GM15510 (cell line): Measurements from ENCODE around the gene TSR3.
A peak's percentile ranks its signal among the peaks of the same experiment; 100 is the strongest.

Experiments used
- POLR2A ChIP-seq: IDR thresholded peaks from 3 replicates; pipeline ENCODE4 v1.6.1; 2011; ENCODE audit warnings: borderline replicate concordance; ENCODE audit not compliant: insufficient read length; ENCODE audit errors: extremely low read depth

TSR3 gene

DNA sequence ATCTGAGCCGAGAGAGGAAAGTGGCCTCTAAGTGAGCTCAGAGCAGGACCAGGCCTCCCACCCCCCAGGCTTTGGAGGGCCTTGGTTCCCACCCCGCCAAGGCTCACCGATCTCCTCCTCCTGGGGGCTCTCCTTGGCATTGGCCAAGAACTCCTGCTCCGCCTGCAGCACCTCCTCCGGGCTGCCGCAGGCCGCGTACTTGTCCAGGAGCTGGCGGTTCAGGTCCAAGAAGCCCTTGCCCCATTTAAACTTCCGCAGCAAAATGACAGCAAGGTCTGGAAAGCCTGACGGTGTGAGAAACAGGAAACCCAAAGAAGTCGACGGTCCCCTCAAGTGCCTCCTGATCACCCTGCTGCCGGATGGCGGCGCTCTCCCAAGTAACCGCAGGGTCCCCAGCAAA is 1.7 kb downstream of the TSR3 start:
- TF ChIP-seq POLR2A: no peak

DNA sequence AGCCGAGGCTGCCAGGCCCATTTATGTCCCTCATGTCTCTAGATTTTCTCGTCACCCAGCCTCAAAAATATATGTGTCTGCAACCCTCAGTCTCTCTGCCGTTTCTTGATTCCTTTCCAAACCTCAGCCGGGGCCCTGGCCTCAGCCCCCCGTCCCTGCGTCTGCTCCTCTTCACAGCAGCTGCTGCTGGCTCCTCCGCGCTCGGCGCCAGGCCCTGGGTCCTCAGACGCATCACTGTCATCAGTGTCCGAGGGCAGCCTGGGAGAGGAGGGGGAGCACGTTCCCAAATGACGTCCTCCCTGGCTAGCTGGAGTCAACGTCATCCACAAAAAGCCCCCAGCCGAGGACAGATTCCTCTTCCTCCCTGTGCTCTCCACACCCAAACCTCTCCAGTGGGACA is 2.3 kb downstream of the TSR3 start:
- TF ChIP-seq POLR2A: no peak

GRCh38 chr16:1348926-1349325 is 2.8 kb downstream of the TSR3 start:
- TF ChIP-seq POLR2A: no peak

DNA sequence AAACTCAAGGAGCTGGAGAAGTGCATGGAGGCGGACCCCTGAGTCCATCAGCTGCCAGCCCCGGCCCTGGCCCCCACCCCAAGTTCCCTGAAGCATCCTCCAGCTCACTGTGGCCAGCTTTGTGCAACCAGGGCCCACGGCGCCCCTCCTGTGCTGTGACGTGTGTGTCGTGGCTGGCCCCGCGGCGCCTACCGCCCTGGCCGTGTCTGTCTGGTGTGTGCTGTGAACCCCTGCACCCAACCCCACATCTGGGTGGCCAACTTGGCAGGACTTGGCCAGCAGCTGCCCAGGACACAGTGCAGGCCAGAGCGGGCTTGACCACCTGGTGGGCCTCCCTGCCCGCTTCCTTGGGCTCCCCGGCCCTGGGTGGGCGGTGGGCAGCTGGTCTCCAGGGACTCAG is 3.2 kb downstream of the TSR3 start:
- TF ChIP-seq POLR2A: no peak

DNA sequence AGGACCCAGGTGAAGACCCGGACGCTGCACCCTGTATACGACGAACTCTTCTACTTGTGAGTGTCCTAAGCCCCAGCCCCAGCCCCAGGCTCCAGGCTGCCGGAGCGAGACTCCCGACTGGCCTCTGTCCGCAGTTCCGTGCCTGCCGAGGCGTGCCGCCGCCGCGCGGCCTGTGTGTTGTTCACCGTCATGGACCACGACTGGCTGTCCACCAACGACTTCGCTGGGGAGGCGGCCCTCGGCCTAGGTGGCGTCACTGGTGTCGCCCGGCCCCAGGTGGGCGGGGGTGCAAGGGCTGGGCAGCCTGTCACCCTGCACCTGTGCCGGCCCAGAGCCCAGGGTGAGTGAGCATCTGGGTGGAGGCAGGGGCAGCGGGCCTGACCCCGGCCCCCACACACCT is 3.7 kb downstream of the TSR3 start:
- no peak for TF ChIP-seq POLR2A

GRCh38 chr16:1347286-1347855 is 4.3 kb downstream of the TSR3 start:
- no peak for TF ChIP-seq POLR2A

DNA sequence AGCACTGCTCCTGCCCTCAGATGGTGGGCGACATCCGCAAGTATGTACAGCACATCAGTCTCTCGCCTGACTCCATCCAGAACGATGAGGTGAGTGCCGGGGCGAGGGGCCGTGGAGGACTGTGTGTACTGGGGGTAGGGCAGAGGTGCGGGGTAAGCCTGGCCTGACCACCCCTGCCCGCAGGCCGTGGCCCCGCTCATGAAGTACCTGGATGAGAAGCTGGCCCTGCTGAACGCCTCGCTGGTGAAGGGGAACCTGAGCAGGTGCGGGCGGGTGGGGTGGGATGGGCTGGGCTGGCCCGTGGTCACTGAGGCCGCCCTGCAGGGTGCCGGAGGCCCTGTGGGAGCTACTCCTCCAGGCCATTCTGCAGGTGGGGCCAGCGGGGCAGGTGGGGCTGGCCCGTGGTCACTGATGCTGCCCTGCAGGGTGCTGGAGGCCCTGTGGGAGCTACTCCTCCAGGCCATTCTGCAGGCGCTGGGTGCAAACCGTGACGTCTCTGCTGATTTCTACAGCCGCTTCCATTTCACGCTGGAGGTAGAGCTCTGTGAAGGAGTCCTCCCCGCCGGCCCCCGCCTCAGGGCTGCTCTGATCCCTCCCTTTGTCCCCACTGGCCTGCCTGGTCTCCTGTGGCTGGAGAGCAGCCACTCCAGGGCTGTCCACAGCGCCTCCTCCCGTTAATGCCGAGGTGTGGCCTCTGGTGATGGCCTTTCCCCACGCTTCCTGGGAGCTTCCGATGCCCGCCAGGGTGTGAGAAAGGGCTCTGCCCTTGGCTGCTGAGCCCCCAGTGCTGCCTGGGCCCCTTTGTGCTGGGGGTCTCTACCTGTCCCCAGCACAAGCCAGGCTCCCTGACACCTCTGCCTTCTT is 5.0 kb downstream of the TSR3 start:
- TF ChIP-seq POLR2A: peak; percentile 11

DNA sequence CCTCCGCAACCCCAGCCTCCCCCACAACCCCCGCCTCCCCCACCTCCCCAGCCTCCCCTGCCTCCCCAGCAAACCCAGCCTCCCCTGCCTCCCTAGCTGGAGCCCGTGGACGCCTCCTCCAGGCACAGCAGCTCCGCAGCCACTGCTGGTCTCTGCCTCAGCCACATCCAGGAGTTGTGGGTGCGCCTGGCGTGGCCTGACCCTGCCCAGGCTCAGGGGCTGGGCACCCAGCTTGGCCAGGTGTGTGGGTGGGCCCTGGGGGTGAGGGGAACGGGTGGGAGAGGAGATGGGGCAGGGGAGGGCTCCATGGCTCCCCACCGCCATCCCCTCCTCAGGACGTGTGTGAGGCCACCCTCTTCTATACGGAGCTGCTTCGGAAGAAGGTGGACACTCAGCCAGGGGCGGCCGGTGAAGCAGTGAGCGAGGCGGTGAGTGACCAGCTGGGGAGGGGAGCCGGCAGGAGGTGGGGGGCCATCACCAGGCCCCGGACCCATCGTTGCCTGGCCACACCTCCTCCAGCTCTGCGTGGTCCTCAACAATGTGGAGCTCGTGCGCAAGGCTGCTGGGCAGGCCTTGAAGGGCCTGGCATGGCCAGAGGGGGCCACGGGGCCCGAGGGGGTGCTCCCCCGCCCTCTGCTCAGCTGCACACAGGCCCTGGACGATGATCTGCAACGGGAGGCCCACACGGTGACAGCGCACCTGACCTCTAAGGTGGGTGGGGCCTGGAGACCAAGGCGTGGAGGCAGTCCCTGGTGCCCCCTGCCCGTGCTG is 5.8 kb downstream of the TSR3 start:
- no peak for TF ChIP-seq POLR2A

DNA sequence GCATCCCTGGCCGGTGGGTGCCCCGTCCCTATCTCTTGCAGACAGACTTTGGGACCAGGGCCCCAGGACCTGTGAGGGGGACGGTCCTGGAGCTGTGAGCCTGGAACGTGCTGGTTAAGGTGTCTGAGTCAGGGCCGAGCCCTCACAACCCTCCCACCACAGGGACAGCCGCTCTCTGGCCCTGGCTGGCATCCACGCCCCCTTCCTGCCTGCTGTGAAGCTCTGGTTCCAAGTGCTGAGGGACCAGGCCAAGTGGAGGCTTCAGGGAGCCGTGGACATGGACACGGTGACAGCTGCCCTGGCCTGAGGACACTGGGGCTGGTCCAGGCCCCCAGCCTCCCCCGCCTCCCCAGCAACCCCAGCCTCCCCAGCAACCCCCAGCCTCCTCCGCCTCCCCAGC is 6.6 kb downstream of the TSR3 start:
- TF ChIP-seq POLR2A: no peak

DNA sequence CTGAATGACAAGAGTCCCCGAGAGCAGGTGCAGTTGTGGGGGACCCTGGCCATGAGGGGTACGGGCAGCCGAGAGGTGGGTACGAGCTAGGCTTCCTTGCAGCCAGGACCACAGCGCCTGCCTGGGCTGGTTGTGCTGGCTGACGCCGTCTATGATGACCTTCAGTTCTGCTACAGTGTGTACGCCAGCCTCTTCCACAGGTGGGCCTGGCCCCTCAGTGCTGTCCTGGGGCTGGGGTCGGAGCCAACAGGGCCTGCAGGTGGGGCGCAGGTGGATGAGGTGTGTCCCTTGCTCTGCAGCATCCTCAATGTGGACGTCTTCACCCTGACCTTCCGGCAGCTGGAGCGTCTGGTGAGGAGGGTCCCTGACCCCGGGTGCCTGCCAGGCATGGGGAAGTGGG is 7.2 kb downstream of the TSR3 start:
- TF ChIP-seq POLR2A: no peak

DNA sequence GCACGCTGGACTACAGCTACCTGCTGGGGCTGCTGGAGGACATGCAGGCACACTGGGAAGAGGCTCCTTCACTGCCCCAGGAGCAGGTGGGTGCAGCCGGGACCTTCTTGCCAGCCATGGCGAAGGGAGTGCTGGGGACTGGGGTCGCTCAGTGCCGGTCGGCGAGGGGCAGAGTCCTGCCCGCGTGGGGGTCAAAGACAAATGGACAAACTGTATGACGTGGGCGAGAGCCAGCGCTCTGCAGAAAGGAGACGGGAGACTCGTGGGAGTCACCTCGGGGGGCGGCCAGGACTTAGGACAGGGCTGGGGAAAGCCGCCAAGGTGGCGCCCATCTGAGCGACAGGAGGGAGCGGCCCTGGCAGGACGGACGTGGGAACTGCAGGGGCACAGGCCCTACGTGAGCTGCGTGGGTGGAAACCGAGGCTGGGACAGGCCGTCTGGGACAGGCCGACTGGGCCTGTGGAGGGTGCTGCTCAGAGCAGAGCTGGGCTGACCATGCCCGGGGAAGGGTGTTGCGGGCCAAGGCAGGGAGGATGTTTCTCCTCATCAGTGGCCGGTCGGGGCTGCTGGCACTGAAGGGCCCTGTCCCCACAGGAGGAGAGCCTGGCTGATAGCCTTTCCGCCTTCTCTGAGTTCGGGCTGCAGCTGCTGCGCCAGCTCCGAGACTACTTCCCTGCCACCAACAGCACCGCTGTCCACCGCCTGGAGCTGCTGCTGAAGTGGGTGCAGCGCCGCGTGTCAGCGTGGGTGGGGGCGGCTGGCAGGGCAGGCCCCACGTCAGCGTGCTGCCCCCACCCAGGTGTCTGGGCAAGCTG is 8.0 kb downstream of the TSR3 start:
- no peak for TF ChIP-seq POLR2A

GRCh38 chr16:1342526-1343427 is 8.9 kb downstream of the TSR3 start:
- no peak for TF ChIP-seq POLR2A

- no peak for TF ChIP-seq POLR2A
Measured at GRCh38 chr16:1341495-1342420, 9.9 kb downstream of the TSR3 start.
